ENCODE measurements around the gene ASTN2. TPM values are rescaled to one million over a fixed set of nuclear protein-coding genes. Genes with fewer than 3 reads are reported as not detected.
"Not testable (repeated sequence)": the region's sequence is repeated elsewhere in the genome, so short reads cannot be mapped to it uniquely, and the experiment has no call there.

The ASTN2 gene
- total RNA-seq, 2 donors from 2014 or later = 3.7 to 4.8 TPM

DNA sequence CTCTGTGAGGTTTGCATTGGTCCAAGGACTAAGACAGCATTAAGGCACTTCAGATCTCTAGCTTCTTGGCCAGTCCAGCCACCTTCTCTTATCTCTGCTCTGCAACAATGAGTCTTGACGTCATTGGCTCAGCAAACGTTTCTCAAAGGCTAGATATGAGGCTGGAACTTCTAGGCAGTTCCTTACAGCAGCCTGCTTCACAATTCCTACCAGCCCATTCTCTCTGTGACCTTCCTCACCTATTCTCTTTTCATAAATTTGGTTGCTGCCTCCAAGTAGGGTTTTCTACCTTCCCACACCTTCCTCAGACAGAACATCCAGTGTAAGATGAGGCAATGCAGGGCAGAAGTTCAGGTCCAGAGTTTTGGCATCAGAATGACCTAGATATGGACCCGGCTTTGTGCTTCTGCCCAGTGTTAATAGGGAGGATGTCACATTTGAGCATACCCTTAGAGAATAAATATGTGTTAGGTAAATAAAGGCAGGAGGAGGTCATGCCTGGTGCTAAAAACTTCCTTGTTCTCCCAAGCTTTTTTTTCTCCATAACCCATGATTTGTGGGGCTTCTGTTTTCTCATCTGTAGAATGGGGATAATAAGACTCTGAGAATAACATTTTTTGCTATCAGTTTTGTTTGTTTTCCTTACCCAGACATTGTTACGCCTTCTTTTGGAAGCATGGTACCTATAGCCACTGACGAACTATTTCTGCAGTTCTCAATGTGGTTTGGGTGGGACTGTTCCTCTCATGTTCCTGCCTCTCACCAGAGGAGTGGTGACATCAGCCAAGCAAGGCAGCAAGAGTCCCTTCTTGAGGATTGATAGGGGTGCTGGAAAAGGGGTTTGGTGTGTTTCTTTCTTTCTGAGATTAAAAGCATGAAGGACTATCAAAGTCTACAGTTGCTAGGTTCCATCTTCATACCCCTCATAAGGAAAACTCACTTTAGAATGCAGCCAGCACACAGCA, 948.3 kb downstream of the ASTN2 start:
- no peak for DNase-seq
- Mint-ChIP-seq H3K27me3 (no peaks in the 10 kb centered on the region), H3K27ac (no peak overlapping the region), H3K4me1 (no peaks in the 10 kb centered on the region), H3K36me3 (ENCODE audit: low read depth) (no peaks in the 10 kb centered on the region), H3K4me3 (no peak overlapping the region)
- no peaks in the 10 kb centered on the region for H3K9me3 ChIP-seq (ENCODE audit: control insufficient read depth, low read length, poor library complexity, severe bottlenecking)
- ATAC-seq = no peak

DNA sequence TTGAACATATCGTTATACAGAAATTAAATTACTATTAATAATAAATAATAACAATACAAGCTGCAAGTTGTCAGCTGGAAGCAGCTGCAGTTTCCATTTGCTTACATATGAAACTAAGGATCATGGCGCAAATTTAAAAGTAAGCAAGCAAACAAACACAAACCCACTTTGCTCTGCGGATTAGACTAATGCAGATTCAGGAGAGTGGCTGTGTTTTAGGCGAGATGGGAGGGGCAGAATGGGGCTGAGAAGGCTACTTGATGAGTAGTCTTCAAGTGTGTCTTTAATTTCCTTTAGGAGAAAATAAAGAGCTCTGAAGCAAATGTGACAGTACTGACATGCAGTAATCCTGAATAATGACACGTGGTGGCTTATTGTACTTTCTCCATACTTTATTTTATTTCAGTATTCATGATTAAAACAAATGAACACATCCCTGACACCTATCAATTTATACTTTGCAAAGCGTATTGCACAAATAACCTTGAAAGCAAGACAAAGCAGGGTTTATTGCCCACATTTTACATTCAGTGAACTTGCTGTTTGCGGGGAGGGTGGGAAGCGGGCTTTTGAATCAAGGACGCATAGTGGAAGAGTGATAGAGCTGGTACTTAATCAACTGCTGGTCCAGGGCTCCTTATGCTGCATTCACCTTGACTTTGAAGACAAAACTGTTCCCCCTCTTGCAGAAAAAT, 949.1 kb downstream of the ASTN2 start:
- DNase-seq (no peak), ATAC-seq (no peak)
- Mint-ChIP-seq H3K4me3 (no peak overlapping the region), H3K27ac (no peak overlapping the region), H3K27me3 (no peaks in the 10 kb centered on the region), H3K4me1 (no peaks in the 10 kb centered on the region), H3K36me3 (ENCODE audit: low read depth) (no peaks in the 10 kb centered on the region)
- H3K9me3 ChIP-seq (ENCODE audit: control insufficient read depth, low read length, poor library complexity, severe bottlenecking) = no peaks in the 10 kb centered on the region

DNA sequence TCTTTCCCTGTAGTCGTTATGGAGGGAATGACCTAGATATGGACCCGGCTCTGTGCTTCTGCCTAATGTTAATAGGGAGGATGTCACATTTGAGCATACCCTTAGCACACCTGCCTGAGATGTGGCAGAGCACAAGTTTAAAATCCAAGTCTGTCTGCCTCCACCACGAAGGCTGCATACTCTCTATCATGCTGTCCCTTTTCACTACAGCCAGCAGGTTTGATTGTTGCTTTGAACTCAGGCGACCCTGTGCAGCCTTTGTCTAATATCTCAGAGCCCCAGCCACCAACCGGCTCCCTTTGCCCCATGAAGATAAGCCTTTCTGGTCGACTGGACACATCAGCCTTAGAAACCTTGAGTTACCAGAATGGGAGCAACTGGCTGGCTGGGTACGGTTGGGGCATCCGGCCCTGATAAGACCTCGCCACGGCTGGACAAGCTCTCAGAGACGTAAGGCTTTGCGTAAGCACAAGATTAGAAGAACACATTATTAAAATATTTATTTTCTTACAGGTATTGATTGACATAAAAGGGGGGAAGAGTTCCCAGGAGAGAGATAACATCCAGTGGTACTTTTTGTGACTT, 949.8 kb downstream of the ASTN2 start:
- DNase-seq (no peak), ATAC-seq (no peak)
- Mint-ChIP-seq H3K4me3 (no peak overlapping the region), H3K4me1 (no peaks in the 10 kb centered on the region), H3K27ac (no peak overlapping the region), H3K36me3 (ENCODE audit: low read depth) (no peaks in the 10 kb centered on the region), H3K27me3 (no peaks in the 10 kb centered on the region)
- H3K9me3 ChIP-seq (ENCODE audit: control insufficient read depth, low read length, poor library complexity, severe bottlenecking) = no peaks in the 10 kb centered on the region

DNA sequence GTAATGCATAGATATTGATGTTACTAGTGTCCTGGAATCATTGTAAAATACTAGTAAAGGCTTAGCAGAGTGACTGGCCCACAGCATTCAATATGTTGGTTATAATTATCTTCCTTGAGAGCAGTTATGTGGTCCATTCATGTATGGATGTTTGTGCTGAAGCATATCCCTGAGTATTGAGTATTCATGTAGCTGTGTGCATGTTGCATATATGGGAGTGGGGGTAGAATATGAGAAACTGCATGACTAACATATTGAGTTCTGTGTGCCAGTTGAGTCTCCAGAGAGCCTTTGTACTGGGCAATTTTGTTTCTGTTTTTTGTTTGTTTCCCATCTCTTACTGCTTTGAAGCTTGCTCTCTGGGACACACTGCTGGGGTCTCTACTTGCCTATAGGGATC, 950.4 kb downstream of the ASTN2 start:
- ATAC-seq = no peak

DNA sequence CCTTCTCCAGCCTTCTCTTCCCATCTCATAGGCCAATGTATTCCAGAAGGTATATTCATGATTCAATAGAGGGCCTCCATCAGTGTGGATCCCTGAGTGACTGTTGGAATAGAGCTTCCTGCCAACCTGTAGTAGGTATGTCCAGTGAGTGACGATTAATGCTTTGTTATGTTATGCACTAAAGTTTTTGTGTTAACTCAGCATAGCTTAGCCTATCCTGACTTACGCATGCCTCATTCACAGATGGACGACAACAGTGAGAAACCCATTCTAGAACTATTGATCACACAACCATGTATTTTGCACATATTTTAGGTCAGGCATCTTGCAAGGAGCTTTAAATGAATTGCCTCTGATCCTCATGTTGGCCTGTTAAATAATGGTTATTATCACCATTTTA, 953.2 kb downstream of the ASTN2 start:
- no peak for ATAC-seq
- H3K9me3 ChIP-seq (ENCODE audit: control insufficient read depth, low read length, poor library complexity, severe bottlenecking) = no peaks in the 10 kb centered on the region
- H3K36me3 Mint-ChIP-seq (ENCODE audit: low read depth) = no peaks in the 10 kb centered on the region
- no peaks in the 10 kb centered on the region for H3K4me1 Mint-ChIP-seq
- no peaks in the 10 kb centered on the region for H3K27me3 Mint-ChIP-seq
- H3K4me3 Mint-ChIP-seq = no peak overlapping the region
- DNase-seq = no peak
- H3K27ac Mint-ChIP-seq = no peak overlapping the region

More for the DNA sequence above, 950.4 kb downstream of the ASTN2 start:
- Mint-ChIP-seq H3K36me3 (ENCODE audit: low read depth) (no peaks in the 10 kb centered on the region), H3K27ac (no peak overlapping the region), H3K4me3 (no peak overlapping the region), H3K4me1 (no peaks in the 10 kb centered on the region), H3K27me3 (no peaks in the 10 kb centered on the region)
- no peak for DNase-seq
- no peaks in the 10 kb centered on the region for H3K9me3 ChIP-seq (ENCODE audit: control insufficient read depth, low read length, poor library complexity, severe bottlenecking)

DNA sequence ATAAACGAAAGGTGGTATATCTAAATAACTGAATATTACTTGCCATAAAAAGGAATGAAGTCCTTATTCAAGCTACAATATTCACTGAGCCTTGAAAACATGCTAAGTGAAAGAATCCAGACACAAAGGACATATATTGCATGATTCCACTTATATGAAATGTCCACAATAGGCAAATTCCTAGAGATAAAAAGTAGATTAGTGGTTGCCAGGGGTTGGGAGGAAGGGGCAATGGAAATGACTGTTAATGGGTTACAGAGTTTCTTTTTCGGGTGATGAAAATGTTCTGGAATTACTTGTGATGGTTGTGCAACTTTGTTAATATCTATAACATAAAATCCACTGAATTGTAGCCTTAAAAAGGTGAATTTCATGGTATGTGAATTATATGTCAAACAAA, 954.8 kb downstream of the ASTN2 start:
- no peaks in the 10 kb centered on the region for H3K27me3 Mint-ChIP-seq
- H3K9me3 ChIP-seq (ENCODE audit: control insufficient read depth, low read length, poor library complexity, severe bottlenecking) = no peaks in the 10 kb centered on the region
- no peaks in the 10 kb centered on the region for H3K4me1 Mint-ChIP-seq
- ATAC-seq = no peak
- no peak for DNase-seq
- no peak overlapping the region for H3K4me3 Mint-ChIP-seq
- H3K36me3 Mint-ChIP-seq (ENCODE audit: low read depth) = no peaks in the 10 kb centered on the region
- H3K27ac Mint-ChIP-seq = no peak overlapping the region

DNA sequence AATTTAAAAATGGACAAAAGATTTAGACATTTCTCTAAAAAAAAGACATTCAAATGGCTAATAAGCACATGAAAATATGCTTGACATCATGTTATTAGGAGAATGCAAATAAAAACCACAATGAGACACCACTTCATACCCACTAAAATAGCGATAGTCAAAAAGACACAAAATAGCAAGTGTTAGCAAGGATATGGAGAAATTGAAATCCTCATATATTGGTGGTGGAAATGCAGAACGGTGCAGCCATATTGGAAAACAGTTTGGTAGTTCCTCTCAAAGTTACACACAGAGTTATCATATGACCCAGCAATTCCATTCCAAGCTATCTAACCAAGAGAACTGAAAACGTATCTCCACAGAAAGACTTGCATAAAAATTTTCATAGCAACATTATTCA, 955.3 kb downstream of the ASTN2 start:
- no peak for ATAC-seq
- no peaks in the 10 kb centered on the region for H3K36me3 Mint-ChIP-seq (ENCODE audit: low read depth)

DNA sequence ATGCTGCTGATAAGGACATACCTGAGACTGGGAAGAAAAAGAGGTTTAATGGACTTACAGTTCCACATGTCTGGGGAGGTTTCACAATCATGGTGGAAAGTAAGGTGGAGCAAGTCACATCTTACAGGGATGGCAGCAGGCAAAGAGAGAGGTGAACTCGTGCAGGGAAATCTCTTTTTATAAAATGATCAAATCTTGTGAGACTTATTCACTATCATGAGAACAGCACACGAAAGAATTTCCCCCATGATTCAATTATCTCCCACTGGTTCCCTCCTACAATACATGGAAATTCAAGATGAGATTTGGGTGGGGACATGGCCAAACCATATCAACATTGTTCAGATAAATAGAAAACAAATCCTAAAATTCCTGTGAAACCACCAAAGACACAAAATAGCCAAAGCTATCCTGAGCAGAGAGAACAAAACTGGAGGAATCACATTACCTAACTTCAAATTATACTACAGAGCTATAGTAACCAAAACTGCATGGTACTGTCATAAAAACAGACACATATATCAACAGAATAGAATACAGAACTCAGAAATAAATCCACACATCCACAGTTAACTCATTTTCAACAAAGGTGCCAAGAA, 958.3 kb downstream of the ASTN2 start:
- H3K36me3 Mint-ChIP-seq (ENCODE audit: low read depth) = no peaks in the 10 kb centered on the region
- H3K9me3 ChIP-seq (ENCODE audit: control insufficient read depth, low read length, poor library complexity, severe bottlenecking) = no peaks in the 10 kb centered on the region
- DNase-seq = no peak
- no peaks in the 10 kb centered on the region for H3K27me3 Mint-ChIP-seq
- H3K27ac Mint-ChIP-seq = no peak overlapping the region
- no peaks in the 10 kb centered on the region for H3K4me1 Mint-ChIP-seq
- H3K4me3 Mint-ChIP-seq = no peak overlapping the region
- no peak for ATAC-seq

More for the DNA sequence above, 955.3 kb downstream of the ASTN2 start:
- DNase-seq = no peak
- no peaks in the 10 kb centered on the region for H3K4me1 Mint-ChIP-seq
- no peaks in the 10 kb centered on the region for H3K27me3 Mint-ChIP-seq
- no peaks in the 10 kb centered on the region for H3K9me3 ChIP-seq (ENCODE audit: control insufficient read depth, low read length, poor library complexity, severe bottlenecking)
- no peak overlapping the region for H3K4me3 Mint-ChIP-seq
- H3K27ac Mint-ChIP-seq = no peak overlapping the region

DNA sequence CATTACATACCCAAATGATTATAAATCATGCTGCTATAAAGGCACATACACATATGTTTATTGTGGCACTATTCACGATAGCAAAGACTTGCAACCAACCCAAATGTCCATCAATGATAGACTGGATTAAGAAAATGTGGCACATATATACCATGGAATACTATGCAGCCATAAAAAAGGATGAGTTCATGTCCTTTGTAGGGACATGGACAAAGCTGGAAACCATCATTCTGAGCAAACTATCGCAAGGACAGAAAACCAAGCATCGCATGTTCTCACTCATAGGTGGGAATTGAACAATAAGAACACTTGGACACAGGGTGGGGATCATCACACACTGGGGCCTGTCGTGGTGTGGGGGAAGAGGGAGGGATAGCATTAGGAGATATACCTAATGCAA, 960.3 kb downstream of the ASTN2 start:
- not testable (repeated sequence) for H3K4me1 Mint-ChIP-seq; H3K4me3 Mint-ChIP-seq; H3K36me3 Mint-ChIP-seq (ENCODE audit: low read depth); DNase-seq; H3K27me3 Mint-ChIP-seq; H3K9me3 ChIP-seq (ENCODE audit: control insufficient read depth, low read length, poor library complexity, severe bottlenecking); H3K27ac Mint-ChIP-seq; ATAC-seq

DNA sequence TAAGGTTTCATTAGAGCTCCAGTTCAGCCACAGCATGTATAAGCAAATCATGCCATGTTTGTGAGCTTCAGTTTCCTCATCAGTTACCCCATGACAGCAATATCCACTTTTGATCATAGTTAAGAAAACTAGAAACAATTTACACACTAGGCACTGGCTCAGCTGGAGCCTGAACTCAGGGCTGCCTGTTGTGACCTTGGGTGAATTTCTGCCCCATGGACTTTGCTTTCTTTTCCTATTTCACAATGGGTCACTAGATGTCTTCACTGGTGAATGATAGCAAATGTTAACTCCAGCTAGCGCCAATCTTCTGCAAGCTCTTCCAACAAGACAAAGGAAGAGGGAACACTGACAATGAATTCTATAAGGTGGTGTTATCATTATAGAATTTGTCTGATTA, 961.1 kb downstream of the ASTN2 start:
- Mint-ChIP-seq H3K36me3 (ENCODE audit: low read depth) (no peaks in the 10 kb centered on the region), H3K4me3 (no peak overlapping the region), H3K27ac (no peak overlapping the region), H3K27me3 (no peaks in the 10 kb centered on the region), H3K4me1 (no peaks in the 10 kb centered on the region)
- no peaks in the 10 kb centered on the region for H3K9me3 ChIP-seq (ENCODE audit: control insufficient read depth, low read length, poor library complexity, severe bottlenecking)
- no peak for ATAC-seq
- DNase-seq = no peak

DNA sequence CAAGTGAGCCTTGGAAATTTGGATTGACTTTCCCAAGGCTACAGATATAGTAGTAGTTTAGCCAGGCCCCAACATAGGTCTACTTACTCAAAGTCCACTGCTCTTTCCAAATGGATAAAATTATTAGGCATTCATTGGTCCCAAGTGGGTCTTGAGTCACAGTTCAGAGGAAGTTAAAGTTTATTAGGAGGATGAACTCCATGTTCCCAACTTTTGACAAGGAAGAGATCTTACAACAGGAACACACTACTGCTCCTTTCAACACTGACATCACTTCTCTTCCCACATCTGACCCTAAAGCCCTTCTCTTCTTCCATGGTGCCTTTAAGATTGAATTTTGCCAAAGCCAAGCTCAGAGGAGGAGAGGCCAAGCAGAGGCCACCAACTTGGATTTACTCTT, 962.2 kb downstream of the ASTN2 start:
- Mint-ChIP-seq H3K4me3 (no peak overlapping the region), H3K27ac (no peak overlapping the region)

DNA sequence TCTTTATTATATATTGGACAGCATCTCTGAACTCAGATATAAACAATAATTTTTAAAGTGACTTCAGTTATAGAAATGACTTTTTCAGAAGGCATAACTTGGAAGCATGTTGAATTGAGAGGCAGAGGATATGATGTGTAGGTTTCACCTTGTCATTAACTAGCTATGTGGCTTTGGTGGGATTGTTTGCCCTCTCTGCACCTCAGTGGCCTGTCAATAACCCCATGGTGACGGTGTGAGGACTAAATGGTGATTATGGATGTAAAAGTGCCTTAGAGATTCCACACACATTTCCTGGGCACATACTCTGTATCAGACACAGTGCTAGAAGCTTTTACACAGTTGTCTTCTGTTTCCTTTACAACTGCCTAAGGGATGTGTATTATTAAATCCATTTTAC, 962.6 kb downstream of the ASTN2 start:
- Mint-ChIP-seq H3K4me3 (no peak overlapping the region), H3K27me3 (no peaks in the 10 kb centered on the region), H3K4me1 (no peaks in the 10 kb centered on the region), H3K36me3 (ENCODE audit: low read depth) (no peaks in the 10 kb centered on the region), H3K27ac (no peak overlapping the region)
- DNase-seq (no peak), ATAC-seq (no peak)
- H3K9me3 ChIP-seq (ENCODE audit: control insufficient read depth, low read length, poor library complexity, severe bottlenecking) = no peaks in the 10 kb centered on the region

More for the DNA sequence above, 962.2 kb downstream of the ASTN2 start:
- H3K9me3 ChIP-seq (ENCODE audit: control insufficient read depth, low read length, poor library complexity, severe bottlenecking) = no peaks in the 10 kb centered on the region
- no peak for ATAC-seq
- Mint-ChIP-seq H3K36me3 (ENCODE audit: low read depth) (no peaks in the 10 kb centered on the region), H3K27me3 (no peaks in the 10 kb centered on the region), H3K4me1 (no peaks in the 10 kb centered on the region)
- no peak for DNase-seq

DNA sequence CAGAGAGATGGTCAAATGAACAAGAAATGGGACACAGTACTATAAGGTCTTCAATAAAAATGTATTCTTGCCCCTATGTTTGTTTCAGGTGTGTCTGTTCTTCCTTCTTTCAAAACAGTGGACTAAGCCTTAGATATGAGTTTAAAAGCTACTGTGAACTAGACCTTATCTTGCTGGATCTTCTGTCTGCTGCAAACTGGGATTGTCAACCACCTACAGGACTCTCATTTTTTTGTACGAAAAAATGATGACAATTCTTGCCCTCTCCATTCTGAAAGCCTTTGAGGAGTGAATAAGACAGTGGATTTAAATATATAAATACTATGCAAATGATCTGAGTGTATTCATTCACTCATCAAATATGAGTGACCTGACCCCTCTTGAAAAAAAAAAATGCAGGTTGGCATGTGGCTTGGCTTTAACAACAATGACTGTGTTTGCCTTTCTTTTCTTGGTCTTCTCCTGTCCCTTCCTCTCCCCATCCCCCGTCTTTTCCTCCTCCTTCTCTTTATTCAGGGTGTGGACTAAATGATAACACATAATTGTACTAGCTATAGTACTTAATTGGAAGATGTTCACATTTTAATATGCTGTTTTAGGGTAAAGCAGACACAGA, 963.2 kb downstream of the ASTN2 start:
- no peaks in the 10 kb centered on the region for H3K36me3 Mint-ChIP-seq (ENCODE audit: low read depth)
- no peak overlapping the region for H3K27ac Mint-ChIP-seq
- no peak for ATAC-seq
- H3K4me3 Mint-ChIP-seq = no peak overlapping the region
- H3K9me3 ChIP-seq (ENCODE audit: control insufficient read depth, low read length, poor library complexity, severe bottlenecking) = no peaks in the 10 kb centered on the region
- no peaks in the 10 kb centered on the region for H3K27me3 Mint-ChIP-seq
- DNase-seq = no peak
- H3K4me1 Mint-ChIP-seq = no peaks in the 10 kb centered on the region
